Breast epithelium (tissue), 3 donors: ENCODE results near the gene CITED1.

Source experiments
- POLR2AphosphoS5 ChIP-seq, 3 donors: sonication (generic); formaldehyde crosslinking; IDR thresholded peaks; one replicate each; pipeline ENCODE4 v1.6.1; 2017; ENCODE audit warnings: antibody characterized with exemption in 3 of 3
- TF ChIP-seq, protein P1 (sequence below), 3 donors: fragments of 450-650 bp; IDR thresholded peaks; one replicate each; pipeline ENCODE4 v1.5.1; 2016 to 2017; ENCODE audit warnings: antibody characterized with exemption in 3 of 3, mild to moderate bottlenecking in 3 of 3, moderate library complexity in 3 of 3

DNA sequence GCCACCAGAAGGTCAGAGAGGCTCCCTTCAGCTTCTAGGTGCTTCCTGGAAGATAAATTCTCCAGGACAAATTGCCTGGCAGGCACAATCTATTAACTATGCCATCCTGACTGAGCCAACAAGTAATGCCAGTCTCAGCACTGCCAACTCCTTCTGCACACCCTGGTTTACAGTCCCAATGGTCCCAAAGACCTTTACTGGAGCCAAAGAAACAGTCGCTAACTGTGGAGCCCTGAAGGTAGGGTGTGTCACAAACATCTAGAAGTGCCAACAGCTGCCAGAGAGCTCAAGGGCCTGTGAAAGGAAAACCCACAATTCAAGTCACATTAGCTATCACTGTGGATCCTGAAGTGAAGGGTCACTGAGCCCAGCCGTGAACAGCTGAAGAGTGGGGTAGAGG, 34.9 kb upstream of the CITED1 start:
- TF ChIP-seq, protein P1, sequence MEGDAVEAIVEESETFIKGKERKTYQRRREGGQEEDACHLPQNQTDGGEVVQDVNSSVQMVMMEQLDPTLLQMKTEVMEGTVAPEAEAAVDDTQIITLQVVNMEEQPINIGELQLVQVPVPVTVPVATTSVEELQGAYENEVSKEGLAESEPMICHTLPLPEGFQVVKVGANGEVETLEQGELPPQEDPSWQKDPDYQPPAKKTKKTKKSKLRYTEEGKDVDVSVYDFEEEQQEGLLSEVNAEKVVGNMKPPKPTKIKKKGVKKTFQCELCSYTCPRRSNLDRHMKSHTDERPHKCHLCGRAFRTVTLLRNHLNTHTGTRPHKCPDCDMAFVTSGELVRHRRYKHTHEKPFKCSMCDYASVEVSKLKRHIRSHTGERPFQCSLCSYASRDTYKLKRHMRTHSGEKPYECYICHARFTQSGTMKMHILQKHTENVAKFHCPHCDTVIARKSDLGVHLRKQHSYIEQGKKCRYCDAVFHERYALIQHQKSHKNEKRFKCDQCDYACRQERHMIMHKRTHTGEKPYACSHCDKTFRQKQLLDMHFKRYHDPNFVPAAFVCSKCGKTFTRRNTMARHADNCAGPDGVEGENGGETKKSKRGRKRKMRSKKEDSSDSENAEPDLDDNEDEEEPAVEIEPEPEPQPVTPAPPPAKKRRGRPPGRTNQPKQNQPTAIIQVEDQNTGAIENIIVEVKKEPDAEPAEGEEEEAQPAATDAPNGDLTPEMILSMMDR (IDR thresholded peaks at IDR 0.05) = no peak
- no peak for TF ChIP-seq POLR2AphosphoS5 (IDR thresholded peaks at IDR 0.05)
